ENCODE data around the gene TCF12.

- TF ChIP-seq, protein P1, sequence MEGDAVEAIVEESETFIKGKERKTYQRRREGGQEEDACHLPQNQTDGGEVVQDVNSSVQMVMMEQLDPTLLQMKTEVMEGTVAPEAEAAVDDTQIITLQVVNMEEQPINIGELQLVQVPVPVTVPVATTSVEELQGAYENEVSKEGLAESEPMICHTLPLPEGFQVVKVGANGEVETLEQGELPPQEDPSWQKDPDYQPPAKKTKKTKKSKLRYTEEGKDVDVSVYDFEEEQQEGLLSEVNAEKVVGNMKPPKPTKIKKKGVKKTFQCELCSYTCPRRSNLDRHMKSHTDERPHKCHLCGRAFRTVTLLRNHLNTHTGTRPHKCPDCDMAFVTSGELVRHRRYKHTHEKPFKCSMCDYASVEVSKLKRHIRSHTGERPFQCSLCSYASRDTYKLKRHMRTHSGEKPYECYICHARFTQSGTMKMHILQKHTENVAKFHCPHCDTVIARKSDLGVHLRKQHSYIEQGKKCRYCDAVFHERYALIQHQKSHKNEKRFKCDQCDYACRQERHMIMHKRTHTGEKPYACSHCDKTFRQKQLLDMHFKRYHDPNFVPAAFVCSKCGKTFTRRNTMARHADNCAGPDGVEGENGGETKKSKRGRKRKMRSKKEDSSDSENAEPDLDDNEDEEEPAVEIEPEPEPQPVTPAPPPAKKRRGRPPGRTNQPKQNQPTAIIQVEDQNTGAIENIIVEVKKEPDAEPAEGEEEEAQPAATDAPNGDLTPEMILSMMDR (IDR thresholded peaks at IDR 0.05; ENCODE audit: insufficient read depth, low read length): no peak
- TF ChIP-seq, protein P2, sequence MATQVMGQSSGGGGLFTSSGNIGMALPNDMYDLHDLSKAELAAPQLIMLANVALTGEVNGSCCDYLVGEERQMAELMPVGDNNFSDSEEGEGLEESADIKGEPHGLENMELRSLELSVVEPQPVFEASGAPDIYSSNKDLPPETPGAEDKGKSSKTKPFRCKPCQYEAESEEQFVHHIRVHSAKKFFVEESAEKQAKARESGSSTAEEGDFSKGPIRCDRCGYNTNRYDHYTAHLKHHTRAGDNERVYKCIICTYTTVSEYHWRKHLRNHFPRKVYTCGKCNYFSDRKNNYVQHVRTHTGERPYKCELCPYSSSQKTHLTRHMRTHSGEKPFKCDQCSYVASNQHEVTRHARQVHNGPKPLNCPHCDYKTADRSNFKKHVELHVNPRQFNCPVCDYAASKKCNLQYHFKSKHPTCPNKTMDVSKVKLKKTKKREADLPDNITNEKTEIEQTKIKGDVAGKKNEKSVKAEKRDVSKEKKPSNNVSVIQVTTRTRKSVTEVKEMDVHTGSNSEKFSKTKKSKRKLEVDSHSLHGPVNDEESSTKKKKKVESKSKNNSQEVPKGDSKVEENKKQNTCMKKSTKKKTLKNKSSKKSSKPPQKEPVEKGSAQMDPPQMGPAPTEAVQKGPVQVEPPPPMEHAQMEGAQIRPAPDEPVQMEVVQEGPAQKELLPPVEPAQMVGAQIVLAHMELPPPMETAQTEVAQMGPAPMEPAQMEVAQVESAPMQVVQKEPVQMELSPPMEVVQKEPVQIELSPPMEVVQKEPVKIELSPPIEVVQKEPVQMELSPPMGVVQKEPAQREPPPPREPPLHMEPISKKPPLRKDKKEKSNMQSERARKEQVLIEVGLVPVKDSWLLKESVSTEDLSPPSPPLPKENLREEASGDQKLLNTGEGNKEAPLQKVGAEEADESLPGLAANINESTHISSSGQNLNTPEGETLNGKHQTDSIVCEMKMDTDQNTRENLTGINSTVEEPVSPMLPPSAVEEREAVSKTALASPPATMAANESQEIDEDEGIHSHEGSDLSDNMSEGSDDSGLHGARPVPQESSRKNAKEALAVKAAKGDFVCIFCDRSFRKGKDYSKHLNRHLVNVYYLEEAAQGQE (IDR thresholded peaks at IDR 0.05; ENCODE audit: insufficient replicate concordance, low read depth): no peak
These were observed 71.0 kb downstream of the TCF12 start for GRCh38 chr15:56989411-56989924.

Measured in HL-60 (cell line).